Activated gamma-delta T cell treated with Interleukin-2 at 50 U/mL for 16 hours (primary cell): ENCODE results near the gene OPCML.
"Not testable (repeated sequence)": the region's sequence is repeated elsewhere in the genome, so short reads cannot be mapped to it uniquely, and the experiment has no call there.

Source experiments
- DNase-seq: peaks from one replicate; pipeline ENCODE4 v3.0.0-alpha.2; 2020

OPCML gene

GRCh38 chr11:132370114-132370513 lies 1162.2 kb downstream of the OPCML start:
- not testable (repeated sequence) for DNase-seq

GRCh38 chr11:132367293-132367692 lies 1165.0 kb downstream of the OPCML start:
- no peak for DNase-seq

- DNase-seq, result no peak
Measured at GRCh38 chr11:132365650-132366049, 1166.7 kb downstream of the OPCML start.
